Measurements from ENCODE around the gene CYP27B1.

DNA sequence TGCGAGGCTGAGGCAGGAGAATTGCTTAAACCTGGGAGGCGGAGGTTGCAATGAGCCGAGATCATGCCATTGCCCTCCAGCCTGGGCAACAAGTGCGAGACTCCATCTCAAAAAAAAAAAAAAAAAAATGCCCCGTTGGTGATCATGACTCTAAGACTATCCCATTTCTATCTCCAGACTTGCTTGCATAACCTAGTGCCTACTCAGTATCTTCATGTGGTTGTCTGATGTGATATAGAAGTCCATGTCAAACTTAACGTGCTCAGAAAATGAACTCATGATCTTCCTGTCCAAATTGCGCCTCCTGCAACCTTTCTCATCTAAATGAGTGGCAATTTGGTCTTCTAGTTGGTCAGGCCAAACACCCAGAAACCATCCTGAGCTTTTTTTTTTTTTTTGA, 11.0 kb upstream of the CYP27B1 start:
- TF ChIP-seq JUND (IDR thresholded peaks at IDR 0.05) (no peak), SP1 (IDR thresholded peaks at IDR 0.05; ENCODE audit: low read depth) (no peak), POLR2A (IDR thresholded peaks at IDR 0.05; ENCODE audit: borderline replicate concordance, extremely low read depth, insufficient read depth, insufficient read length) (no peak)
- TF ChIP-seq, protein P1, sequence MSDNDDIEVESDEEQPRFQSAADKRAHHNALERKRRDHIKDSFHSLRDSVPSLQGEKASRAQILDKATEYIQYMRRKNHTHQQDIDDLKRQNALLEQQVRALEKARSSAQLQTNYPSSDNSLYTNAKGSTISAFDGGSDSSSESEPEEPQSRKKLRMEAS (IDR thresholded peaks at IDR 0.05): no peak
- TF ChIP-seq, protein P2, sequence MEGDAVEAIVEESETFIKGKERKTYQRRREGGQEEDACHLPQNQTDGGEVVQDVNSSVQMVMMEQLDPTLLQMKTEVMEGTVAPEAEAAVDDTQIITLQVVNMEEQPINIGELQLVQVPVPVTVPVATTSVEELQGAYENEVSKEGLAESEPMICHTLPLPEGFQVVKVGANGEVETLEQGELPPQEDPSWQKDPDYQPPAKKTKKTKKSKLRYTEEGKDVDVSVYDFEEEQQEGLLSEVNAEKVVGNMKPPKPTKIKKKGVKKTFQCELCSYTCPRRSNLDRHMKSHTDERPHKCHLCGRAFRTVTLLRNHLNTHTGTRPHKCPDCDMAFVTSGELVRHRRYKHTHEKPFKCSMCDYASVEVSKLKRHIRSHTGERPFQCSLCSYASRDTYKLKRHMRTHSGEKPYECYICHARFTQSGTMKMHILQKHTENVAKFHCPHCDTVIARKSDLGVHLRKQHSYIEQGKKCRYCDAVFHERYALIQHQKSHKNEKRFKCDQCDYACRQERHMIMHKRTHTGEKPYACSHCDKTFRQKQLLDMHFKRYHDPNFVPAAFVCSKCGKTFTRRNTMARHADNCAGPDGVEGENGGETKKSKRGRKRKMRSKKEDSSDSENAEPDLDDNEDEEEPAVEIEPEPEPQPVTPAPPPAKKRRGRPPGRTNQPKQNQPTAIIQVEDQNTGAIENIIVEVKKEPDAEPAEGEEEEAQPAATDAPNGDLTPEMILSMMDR (IDR thresholded peaks at IDR 0.05 in 2 of 3, conservative IDR thresholded peaks at IDR 0.05 in 1 of 3; ENCODE audit: borderline replicate concordance in 1 of 3, insufficient read depth in 1 of 3, low read depth in 2 of 3, low read length in 2 of 3): no peak
- TF ChIP-seq, protein P3, sequence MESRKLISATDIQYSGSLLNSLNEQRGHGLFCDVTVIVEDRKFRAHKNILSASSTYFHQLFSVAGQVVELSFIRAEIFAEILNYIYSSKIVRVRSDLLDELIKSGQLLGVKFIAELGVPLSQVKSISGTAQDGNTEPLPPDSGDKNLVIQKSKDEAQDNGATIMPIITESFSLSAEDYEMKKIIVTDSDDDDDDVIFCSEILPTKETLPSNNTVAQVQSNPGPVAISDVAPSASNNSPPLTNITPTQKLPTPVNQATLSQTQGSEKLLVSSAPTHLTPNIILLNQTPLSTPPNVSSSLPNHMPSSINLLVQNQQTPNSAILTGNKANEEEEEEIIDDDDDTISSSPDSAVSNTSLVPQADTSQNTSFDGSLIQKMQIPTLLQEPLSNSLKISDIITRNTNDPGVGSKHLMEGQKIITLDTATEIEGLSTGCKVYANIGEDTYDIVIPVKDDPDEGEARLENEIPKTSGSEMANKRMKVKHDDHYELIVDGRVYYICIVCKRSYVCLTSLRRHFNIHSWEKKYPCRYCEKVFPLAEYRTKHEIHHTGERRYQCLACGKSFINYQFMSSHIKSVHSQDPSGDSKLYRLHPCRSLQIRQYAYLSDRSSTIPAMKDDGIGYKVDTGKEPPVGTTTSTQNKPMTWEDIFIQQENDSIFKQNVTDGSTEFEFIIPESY (IDR thresholded peaks at IDR 0.05; ENCODE audit: extremely low read depth, insufficient replicate concordance, low read length): no peak

Measured in HCT116 (cell line).